ENCODE results near the gene ZNF155.

GRCh38 chr19:44007473-44007872 lies 23.5 kb downstream of the ZNF155 start:
- no peak for TF ChIP-seq TAF1 (conservative IDR thresholded peaks at IDR 0.05)
- TF ChIP-seq CTCF (IDR thresholded peaks at IDR 0.05; ENCODE audit: low read depth, low read length, missing input control) = no peak
- no peak for TF ChIP-seq MAX (IDR thresholded peaks at IDR 0.05)
- TF ChIP-seq EGR1 (IDR thresholded peaks at IDR 0.05; ENCODE audit: low read depth in 2 of 2) = no peak
- no peak for TF ChIP-seq RXRA (IDR thresholded peaks at IDR 0.05)
- no peak for TF ChIP-seq SP1 (IDR thresholded peaks at IDR 0.05)
- no peak for TF ChIP-seq HNF4G (IDR thresholded peaks at IDR 0.05)

Data from liver (tissue), 3 donors.